T-helper 1 cell treated with Interleukin-12 subunit alpha and Interleukin-12 subunit beta and Interleukin-4 antibody, amounts not matched to agents 30 μg/mL and 1 μg/mL, for 36 hours (primary cell): ENCODE data around the gene ANKS1B.

Experiments used
- H3K27ac Mint-ChIP-seq: one replicate; pipeline ENCODE4 v1.8.0; 2021; ENCODE audit warnings: mild to moderate bottlenecking, mixed read lengths
- H3K27me3 Mint-ChIP-seq: one replicate; pipeline ENCODE4 v1.8.0; 2021; ENCODE audit warnings: low read depth, mixed read lengths
- H3K36me3 Mint-ChIP-seq: one replicate; pipeline ENCODE4 v1.8.0; 2021; ENCODE audit warnings: low read depth, mixed read lengths
- H3K4me1 Mint-ChIP-seq: one replicate; pipeline ENCODE4 v1.8.0; 2021; ENCODE audit warnings: low read depth, mixed read lengths
- H3K4me3 Mint-ChIP-seq: one replicate; pipeline ENCODE4 v1.8.0; 2021; ENCODE audit warnings: mild to moderate bottlenecking, moderate library complexity, mixed read lengths
- H3K9me3 Mint-ChIP-seq: one replicate; pipeline ENCODE4 v1.8.0; 2021; ENCODE audit warnings: mixed read lengths

ANKS1B gene

GRCh38 chr12:99783421-99783820 is 201.3 kb downstream of the ANKS1B start:
- Mint-ChIP-seq H3K27me3 (no peaks in the 10 kb centered on the region), H3K27ac (no peak overlapping the region), H3K4me3 (no peak overlapping the region), H3K36me3 (no peaks in the 10 kb centered on the region), H3K4me1 (no peaks in the 10 kb centered on the region), H3K9me3 (peaks cover 4% of the 10 kb centered on the region)

GRCh38 chr12:99772274-99772673 is 212.5 kb downstream of the ANKS1B start:
- H3K9me3 Mint-ChIP-seq, result no peaks in the 10 kb centered on the region
- H3K4me3 Mint-ChIP-seq, result no peak overlapping the region
- no peak overlapping the region for H3K27ac Mint-ChIP-seq
- no peaks in the 10 kb centered on the region for H3K36me3 Mint-ChIP-seq
- H3K4me1 Mint-ChIP-seq, result no peaks in the 10 kb centered on the region
- no peaks in the 10 kb centered on the region for H3K27me3 Mint-ChIP-seq

- H3K4me3 Mint-ChIP-seq, result no peak overlapping the region
- H3K27me3 Mint-ChIP-seq, result no peaks in the 10 kb centered on the region
- H3K9me3 Mint-ChIP-seq, result no peaks in the 10 kb centered on the region
- no peak overlapping the region for H3K27ac Mint-ChIP-seq
- H3K4me1 Mint-ChIP-seq, result no peaks in the 10 kb centered on the region
- H3K36me3 Mint-ChIP-seq, result no peaks in the 10 kb centered on the region
These were observed 213.1 kb downstream of the ANKS1B start for GRCh38 chr12:99771659-99772058.

DNA sequence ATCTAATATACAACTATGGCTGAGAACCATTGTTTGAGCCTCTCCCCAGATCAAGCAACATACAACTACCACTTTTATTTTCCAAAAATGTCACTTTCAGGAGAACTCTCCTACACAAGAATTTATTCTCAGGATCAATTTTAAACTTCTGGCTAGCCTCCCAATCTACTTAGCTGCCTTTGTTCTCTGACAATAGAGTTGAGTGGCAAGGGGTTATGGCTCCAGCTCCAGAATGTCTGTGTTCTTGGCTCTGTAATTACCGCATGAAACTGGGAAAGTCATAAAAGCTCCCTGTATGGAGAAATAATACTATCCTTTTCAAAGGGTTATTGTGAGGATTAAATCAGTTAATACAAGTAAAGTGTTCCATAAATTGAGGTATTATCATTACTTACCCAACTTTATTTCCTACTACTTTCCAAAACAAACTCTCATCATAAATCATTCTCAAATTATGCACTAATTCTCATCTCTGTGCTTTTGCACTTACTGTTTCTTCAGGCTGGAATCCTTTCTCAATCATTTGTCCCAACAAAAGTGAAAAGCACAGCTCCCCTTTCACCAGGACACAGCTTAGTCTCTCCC is 215.2 kb downstream of the ANKS1B start:
- no peaks in the 10 kb centered on the region for H3K9me3 Mint-ChIP-seq
- no peaks in the 10 kb centered on the region for H3K36me3 Mint-ChIP-seq
- no peaks in the 10 kb centered on the region for H3K4me1 Mint-ChIP-seq
- no peaks in the 10 kb centered on the region for H3K27me3 Mint-ChIP-seq
- H3K27ac Mint-ChIP-seq, result no peak overlapping the region
- no peak overlapping the region for H3K4me3 Mint-ChIP-seq

DNA sequence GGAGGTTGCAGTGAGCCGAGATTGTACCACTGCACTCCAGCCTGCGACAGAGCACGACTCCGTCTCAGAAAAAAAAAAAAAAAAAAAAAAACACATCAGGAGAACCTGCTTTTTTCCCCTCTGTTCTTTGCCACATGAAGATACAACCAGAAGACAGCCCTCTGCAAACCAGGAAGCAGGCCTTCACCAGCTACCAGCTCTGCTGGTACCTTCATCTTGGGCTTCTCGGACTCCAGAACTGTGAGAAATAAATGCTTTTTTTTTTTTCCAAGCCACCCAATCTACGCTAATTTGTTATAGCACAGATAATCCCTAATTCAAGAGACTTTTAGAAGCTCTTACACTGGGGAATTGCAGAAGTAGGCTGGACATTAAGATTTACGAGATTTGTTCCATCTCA is 216.0 kb downstream of the ANKS1B start:
- no peak overlapping the region for H3K27ac Mint-ChIP-seq
- no peaks in the 10 kb centered on the region for H3K9me3 Mint-ChIP-seq
- H3K27me3 Mint-ChIP-seq, result no peaks in the 10 kb centered on the region
- no peak overlapping the region for H3K4me3 Mint-ChIP-seq
- no peaks in the 10 kb centered on the region for H3K4me1 Mint-ChIP-seq
- no peaks in the 10 kb centered on the region for H3K36me3 Mint-ChIP-seq

GRCh38 chr12:99767809-99768208 is 216.9 kb downstream of the ANKS1B start:
- Mint-ChIP-seq H3K4me3 (no peak overlapping the region), H3K27me3 (no peaks in the 10 kb centered on the region), H3K36me3 (no peaks in the 10 kb centered on the region), H3K9me3 (no peaks in the 10 kb centered on the region), H3K27ac (no peak overlapping the region), H3K4me1 (no peaks in the 10 kb centered on the region)

DNA sequence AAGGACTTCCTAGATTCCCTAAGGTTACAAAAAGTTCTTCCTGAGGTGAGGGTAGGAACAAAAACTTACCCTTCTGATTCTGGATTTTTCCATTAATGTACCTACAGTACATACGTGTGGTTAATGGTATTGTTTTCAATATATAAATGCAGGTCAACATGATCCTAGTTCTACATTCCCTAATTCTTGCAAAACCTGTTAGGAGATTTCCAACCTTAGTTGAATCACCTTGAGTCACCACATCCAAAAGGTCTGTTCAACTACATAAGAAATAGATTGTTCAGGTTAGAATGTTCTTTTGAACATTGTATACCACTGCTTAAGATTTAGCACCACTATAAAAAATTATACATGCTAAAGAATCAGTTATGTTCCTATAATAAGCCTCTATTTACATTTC is 218.3 kb downstream of the ANKS1B start:
- H3K4me3 Mint-ChIP-seq, result no peak overlapping the region
- no peaks in the 10 kb centered on the region for H3K4me1 Mint-ChIP-seq
- no peak overlapping the region for H3K27ac Mint-ChIP-seq
- no peaks in the 10 kb centered on the region for H3K9me3 Mint-ChIP-seq
- H3K27me3 Mint-ChIP-seq, result no peaks in the 10 kb centered on the region
- no peaks in the 10 kb centered on the region for H3K36me3 Mint-ChIP-seq

- H3K27ac Mint-ChIP-seq, result no peak overlapping the region
- H3K27me3 Mint-ChIP-seq, result no peaks in the 10 kb centered on the region
- no peaks in the 10 kb centered on the region for H3K36me3 Mint-ChIP-seq
- H3K4me3 Mint-ChIP-seq, result no peak overlapping the region
- H3K4me1 Mint-ChIP-seq, result no peaks in the 10 kb centered on the region
- no peaks in the 10 kb centered on the region for H3K9me3 Mint-ChIP-seq
These were observed 219.1 kb downstream of the ANKS1B start for GRCh38 chr12:99765469-99766114.

DNA sequence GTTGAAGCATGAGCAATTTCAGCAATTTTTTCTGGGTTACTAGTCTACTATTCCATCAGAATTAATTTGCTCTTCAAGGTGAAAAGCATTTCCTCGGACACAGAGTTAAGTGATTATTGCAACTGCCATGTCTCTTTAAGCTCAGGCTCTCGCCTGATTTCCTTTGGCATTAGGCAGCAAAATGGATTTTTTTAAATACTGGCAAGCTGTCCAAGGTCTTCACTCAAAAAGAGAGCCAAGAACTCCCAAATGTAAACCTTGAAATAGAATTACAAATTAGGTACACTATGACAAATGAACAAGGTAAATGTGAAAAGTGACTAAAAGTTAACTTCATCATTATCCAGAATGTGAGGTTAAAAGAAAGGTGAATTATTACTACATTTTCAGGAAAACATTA is 225.3 kb downstream of the ANKS1B start:
- H3K27me3 Mint-ChIP-seq, result no peaks in the 10 kb centered on the region

GRCh38 chr12:99758997-99759396 is 225.7 kb downstream of the ANKS1B start:
- Mint-ChIP-seq H3K36me3 (no peaks in the 10 kb centered on the region), H3K4me3 (no peak overlapping the region), H3K27me3 (no peaks in the 10 kb centered on the region), H3K27ac (no peak overlapping the region), H3K4me1 (no peaks in the 10 kb centered on the region), H3K9me3 (peaks cover 5% of the 10 kb centered on the region)

More for the DNA sequence above, 225.3 kb downstream of the ANKS1B start:
- H3K36me3 Mint-ChIP-seq, result no peaks in the 10 kb centered on the region
- peaks cover 3% of the 10 kb centered on the region for H3K9me3 Mint-ChIP-seq
- H3K27ac Mint-ChIP-seq, result no peak overlapping the region
- H3K4me1 Mint-ChIP-seq, result no peaks in the 10 kb centered on the region
- no peak overlapping the region for H3K4me3 Mint-ChIP-seq

GRCh38 chr12:99752740-99753139 is 232.0 kb downstream of the ANKS1B start:
- no peaks in the 10 kb centered on the region for H3K36me3 Mint-ChIP-seq
- no peak overlapping the region for H3K27ac Mint-ChIP-seq
- no peak overlapping the region for H3K4me3 Mint-ChIP-seq
- no peaks in the 10 kb centered on the region for H3K4me1 Mint-ChIP-seq
- peaks cover 5% of the 10 kb centered on the region for H3K9me3 Mint-ChIP-seq
- no peaks in the 10 kb centered on the region for H3K27me3 Mint-ChIP-seq

GRCh38 chr12:99746538-99746937 is 238.2 kb downstream of the ANKS1B start:
- Mint-ChIP-seq H3K4me1 (no peaks in the 10 kb centered on the region), H3K27ac (no peak overlapping the region), H3K4me3 (no peak overlapping the region), H3K27me3 (no peaks in the 10 kb centered on the region), H3K9me3 (no peaks in the 10 kb centered on the region), H3K36me3 (no peaks in the 10 kb centered on the region)

GRCh38 chr12:99745895-99746294 is 238.8 kb downstream of the ANKS1B start:
- Mint-ChIP-seq H3K9me3 (no peaks in the 10 kb centered on the region), H3K27ac (no peak overlapping the region), H3K27me3 (no peaks in the 10 kb centered on the region), H3K36me3 (no peaks in the 10 kb centered on the region), H3K4me1 (no peaks in the 10 kb centered on the region), H3K4me3 (no peak overlapping the region)

DNA sequence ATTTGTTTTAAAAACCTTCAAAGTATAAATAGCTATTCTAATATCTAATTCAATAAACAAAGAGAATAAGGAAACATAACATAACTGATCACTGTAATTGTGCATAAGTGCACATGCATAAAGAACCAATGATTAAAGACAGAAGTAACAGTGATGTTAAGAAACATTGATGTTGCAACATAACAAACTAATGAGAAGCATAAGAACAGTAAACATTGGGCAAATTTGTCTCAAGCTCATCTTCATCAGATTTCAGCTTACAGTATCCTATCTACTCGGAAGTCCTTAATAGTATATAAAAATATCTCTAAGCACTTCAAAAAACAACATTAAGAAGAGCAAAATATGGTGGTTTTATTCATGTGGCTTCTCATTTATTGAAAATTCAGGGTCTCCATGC is 239.6 kb downstream of the ANKS1B start:
- Mint-ChIP-seq H3K9me3 (no peaks in the 10 kb centered on the region), H3K4me1 (no peaks in the 10 kb centered on the region), H3K27me3 (no peaks in the 10 kb centered on the region), H3K4me3 (no peak overlapping the region), H3K27ac (no peak overlapping the region), H3K36me3 (no peaks in the 10 kb centered on the region)

DNA sequence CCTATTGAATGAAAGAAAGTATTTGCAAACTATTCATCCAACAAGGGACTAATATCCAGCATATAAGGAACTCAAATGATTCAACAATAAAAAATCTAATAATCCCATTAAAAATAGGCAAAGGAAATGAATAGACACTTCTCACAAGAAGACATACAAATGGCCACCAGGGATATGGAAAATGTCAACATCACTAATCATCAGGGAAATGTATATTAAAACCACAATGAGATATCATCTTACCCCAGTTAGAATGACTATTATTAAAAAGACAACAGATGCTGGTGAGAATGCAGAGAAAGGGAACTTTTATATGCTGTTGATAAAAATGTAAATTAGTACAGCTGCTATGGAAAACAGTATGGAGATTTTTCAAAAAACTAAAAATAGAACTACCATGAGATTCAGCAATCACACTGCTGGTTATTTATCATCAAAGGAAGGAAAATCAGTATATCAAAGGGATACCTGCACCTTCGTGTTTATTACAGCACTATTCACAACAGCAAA is 247.9 kb downstream of the ANKS1B start:
- Mint-ChIP-seq H3K27ac (no peak overlapping the region), H3K4me3 (no peak overlapping the region), H3K9me3 (no peaks in the 10 kb centered on the region), H3K4me1 (no peaks in the 10 kb centered on the region), H3K27me3 (no peaks in the 10 kb centered on the region), H3K36me3 (no peaks in the 10 kb centered on the region)
